ENCODE data around the gene OR5AN1. TPM values are rescaled to one million over a fixed set of nuclear protein-coding genes. Genes with fewer than 3 reads are reported as not detected.

Gene OR5AN1
- total and polyA plus RNA-seq, 4 donors: 0.06 to 0.25 TPM; not detected in 2

GRCh38 chr11:59394186-59394585 lies 35.5 kb downstream of the OR5AN1 start:
- Histone ChIP-seq H3K36me3 (ENCODE audit: control insufficient read depth in 4 of 4, insufficient read depth in 3 of 4, low read depth in 1 of 4, low read length in 3 of 4) (no peaks in the 10 kb centered on the region), H3K4me1 (ENCODE audit: control insufficient read depth in 4 of 4, insufficient read depth in 4 of 4, low read length in 3 of 4) (no peaks in the 10 kb centered on the region), H3K9me3 (ENCODE audit: control insufficient read depth in 4 of 4, low read length in 3 of 4) (no peaks in the 10 kb centered on the region), H3K27me3 (ENCODE audit: control insufficient read depth in 4 of 4, insufficient read depth in 4 of 4, low read length in 3 of 4) (no peaks in the 10 kb centered on the region), H3K27ac (ENCODE audit: low read depth in 1 of 2, low read length in 2 of 2) (no peak overlapping the region), H3K4me3 (ENCODE audit: low read depth in 1 of 3, low read length in 3 of 3) (no peak overlapping the region), H3K9ac (ENCODE audit: low read depth in 1 of 2, low read length in 2 of 2) (no peak overlapping the region)
- DNase-seq (ENCODE audit: low spot score): no peak
- TF ChIP-seq RXRA (IDR thresholded peaks at IDR 0.05): no peak
- TF ChIP-seq FOXA2 (IDR thresholded peaks at IDR 0.05): no peak
- TF ChIP-seq REST (IDR thresholded peaks at IDR 0.05): no peak
- TF ChIP-seq SP1 (IDR thresholded peaks at IDR 0.05): no peak
- TF ChIP-seq JUND (IDR thresholded peaks at IDR 0.05): no peak
- TF ChIP-seq GABPA (IDR thresholded peaks at IDR 0.05 in 1 of 2, conservative IDR thresholded peaks at IDR 0.05 in 1 of 2): no peak
- TF ChIP-seq YY1 (IDR thresholded peaks at IDR 0.05): no peak
- no peak for TF ChIP-seq ATF3 (IDR thresholded peaks at IDR 0.05)

GRCh38 chr11:59400461-59401261 lies 42.0 kb downstream of the OR5AN1 start:
- TF ChIP-seq CTCF (IDR thresholded peaks at IDR 0.05; ENCODE audit: low read depth, low read length, missing input control) (no peak), RXRA (IDR thresholded peaks at IDR 0.05) (no peak), HNF4A (conservative IDR thresholded peaks at IDR 0.05) (peak; percentile 43 to 60), SP1 (IDR thresholded peaks at IDR 0.05) (peak; percentile 19), ZBTB33 (IDR thresholded peaks at IDR 0.05) (no peak), ATF3 (IDR thresholded peaks at IDR 0.05) (no peak), FOXA2 (IDR thresholded peaks at IDR 0.05) (no peak), JUND (IDR thresholded peaks at IDR 0.05) (no peak), HNF4G (IDR thresholded peaks at IDR 0.05) (no peak)
- H3K27ac ChIP-seq (ENCODE audit: low read depth in 1 of 2, low read length in 2 of 2): peak overlapping the region in 1 of 2 donors; percentile 80
- WGBS: 36% methylated on average over 3 of the region's 3 CpGs
- no peaks in the 10 kb centered on the region for H3K9me3 ChIP-seq (ENCODE audit: control insufficient read depth in 4 of 4, low read length in 3 of 4)
- H3K36me3 ChIP-seq (ENCODE audit: control insufficient read depth in 4 of 4, insufficient read depth in 3 of 4, low read depth in 1 of 4, low read length in 3 of 4): no peaks in the 10 kb centered on the region
- no peak overlapping the region for H3K9ac ChIP-seq (ENCODE audit: low read depth in 1 of 2, low read length in 2 of 2)
- peaks cover 0 to 16% (median 14%) of the 10 kb centered on the region in 4 donors for H3K4me1 ChIP-seq (ENCODE audit: control insufficient read depth in 4 of 4, insufficient read depth in 4 of 4, low read length in 3 of 4)
- no peak for DNase-seq (ENCODE audit: low spot score)
- H3K27me3 ChIP-seq (ENCODE audit: control insufficient read depth in 4 of 4, insufficient read depth in 4 of 4, low read length in 3 of 4): no peaks in the 10 kb centered on the region
- no peak overlapping the region for H3K4me3 ChIP-seq (ENCODE audit: low read depth in 1 of 3, low read length in 3 of 3)
